H1 (cell line): Measurements from ENCODE around the gene IRX4.

ENCODE experiments used
- BRCA1 ChIP-seq: IDR thresholded peaks from 2 replicates; pipeline ENCODE4 v1.6.1; 2012; ENCODE audit warnings: low read depth, low read length, improper control_type of control experiment
- CBX5 ChIP-seq: fragments of 300-800, 300-1000 bp; sonication (generic); IDR thresholded peaks from 2 replicates; pipeline ENCODE4 v1.7.1; 2016; ENCODE audit warnings: antibody characterized with exemption, low read length, low read depth
- GABPA ChIP-seq: IDR thresholded peaks from 2 replicates; pipeline ENCODE4 v1.6.1; 2011; ENCODE audit warnings: mild to moderate bottlenecking, low read length, moderate library complexity, borderline replicate concordance; ENCODE audit not compliant: insufficient read depth
- NRF1 ChIP-seq: IDR thresholded peaks from 2 replicates; pipeline ENCODE4 v1.6.1; 2011; ENCODE audit warnings: mild to moderate bottlenecking, low read depth, low read length, improper control_type of control experiment
- RFX5 ChIP-seq: IDR thresholded peaks from 2 replicates; pipeline ENCODE4 v1.6.1; 2011; ENCODE audit warnings: low read depth, low read length, improper control_type of control experiment, borderline replicate concordance
- SIN3A ChIP-seq, 2 experiments: IDR thresholded peaks in 1 of 2; conservative IDR thresholded peaks in 1 of 2; 2 replicates each; pipeline ENCODE4 v1.6.1; 2011 to 2012; ENCODE audit warnings: low read length in 2 of 2, improper control_type of control experiment in 1 of 2, low read depth in 1 of 2, mild to moderate bottlenecking in 1 of 2
- ZNF274 ChIP-seq: IDR thresholded peaks from 2 replicates; pipeline ENCODE4 v1.7.0; 2012; ENCODE audit warnings: low read length, borderline replicate concordance; ENCODE audit errors: extremely low read depth
- TF ChIP-seq, protein P1 (sequence below), 3 experiments: IDR thresholded peaks; 1 replicate in 2 of 3; 2 replicates in 1 of 3; pipeline versions ENCODE4 v1.5.1 to v1.6.1; 2011; ENCODE audit warnings: low read length in 3 of 3, mild to moderate bottlenecking in 3 of 3, inconsistent platforms in 2 of 3, low read depth in 1 of 3, moderate library complexity in 1 of 3; ENCODE audit not compliant: insufficient read depth in 1 of 3; ENCODE audit errors: control extremely low read depth in 1 of 3
- TF ChIP-seq, protein P2 (sequence below): IDR thresholded peaks from 2 replicates; pipeline ENCODE4 v1.6.1; 2012; ENCODE audit warnings: low read length, inconsistent platforms

DNA sequence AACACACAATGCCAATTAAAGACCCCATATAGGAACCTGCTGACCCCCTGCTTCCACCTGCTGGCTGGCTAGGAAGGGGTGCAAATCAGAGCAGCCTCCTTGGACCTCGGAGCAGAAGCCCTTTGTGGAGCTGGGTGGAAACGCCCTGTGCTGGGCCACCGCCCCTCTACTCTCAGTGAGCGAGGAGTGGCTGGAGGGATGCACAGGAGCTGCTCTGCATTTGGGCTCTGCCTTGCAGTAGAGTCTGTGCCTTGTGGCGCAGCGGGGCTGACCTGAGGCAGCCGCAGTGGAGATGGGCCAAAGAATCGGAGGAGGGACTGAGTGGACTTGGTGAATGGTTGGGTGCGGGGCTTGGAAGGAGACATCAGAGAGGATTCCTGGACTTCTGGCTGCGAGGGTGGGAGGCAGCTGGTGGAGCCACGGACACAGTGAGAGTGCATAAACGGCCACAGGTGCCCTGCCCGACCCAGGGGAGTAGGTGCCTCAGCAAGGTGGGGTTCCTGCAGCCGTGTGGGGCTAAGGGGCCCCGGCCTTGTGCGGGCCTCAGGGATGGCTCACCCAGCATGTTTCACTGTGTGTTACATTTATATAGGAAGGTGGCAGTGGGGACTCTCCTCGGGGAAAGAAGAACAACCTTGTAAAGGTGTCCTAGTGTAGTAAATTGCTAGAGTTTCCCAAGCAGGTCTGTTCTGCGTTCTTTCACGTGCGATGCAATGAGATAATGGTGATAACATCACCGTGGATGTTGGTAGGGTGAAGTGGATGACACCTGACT lies 14.1 kb upstream of the IRX4 start:
- TF ChIP-seq ZNF274 (no peak), BRCA1 (no peak), SIN3A (conservative IDR thresholded peaks at IDR 0.05 in 1 of 2, IDR thresholded peaks at IDR 0.05 in 1 of 2; ENCODE audit: low read depth in 1 of 2, low read length in 2 of 2) (no peak), NRF1 (no peak), GABPA (no peak), RFX5 (no peak), CBX5 (no peak)
- TF ChIP-seq, protein P1, sequence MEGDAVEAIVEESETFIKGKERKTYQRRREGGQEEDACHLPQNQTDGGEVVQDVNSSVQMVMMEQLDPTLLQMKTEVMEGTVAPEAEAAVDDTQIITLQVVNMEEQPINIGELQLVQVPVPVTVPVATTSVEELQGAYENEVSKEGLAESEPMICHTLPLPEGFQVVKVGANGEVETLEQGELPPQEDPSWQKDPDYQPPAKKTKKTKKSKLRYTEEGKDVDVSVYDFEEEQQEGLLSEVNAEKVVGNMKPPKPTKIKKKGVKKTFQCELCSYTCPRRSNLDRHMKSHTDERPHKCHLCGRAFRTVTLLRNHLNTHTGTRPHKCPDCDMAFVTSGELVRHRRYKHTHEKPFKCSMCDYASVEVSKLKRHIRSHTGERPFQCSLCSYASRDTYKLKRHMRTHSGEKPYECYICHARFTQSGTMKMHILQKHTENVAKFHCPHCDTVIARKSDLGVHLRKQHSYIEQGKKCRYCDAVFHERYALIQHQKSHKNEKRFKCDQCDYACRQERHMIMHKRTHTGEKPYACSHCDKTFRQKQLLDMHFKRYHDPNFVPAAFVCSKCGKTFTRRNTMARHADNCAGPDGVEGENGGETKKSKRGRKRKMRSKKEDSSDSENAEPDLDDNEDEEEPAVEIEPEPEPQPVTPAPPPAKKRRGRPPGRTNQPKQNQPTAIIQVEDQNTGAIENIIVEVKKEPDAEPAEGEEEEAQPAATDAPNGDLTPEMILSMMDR (IDR thresholded peaks at IDR 0.05; ENCODE audit: control extremely low read depth in 1 of 3, insufficient read depth in 1 of 3, low read depth in 1 of 3, low read length in 3 of 3): no peak
- TF ChIP-seq, protein P2, sequence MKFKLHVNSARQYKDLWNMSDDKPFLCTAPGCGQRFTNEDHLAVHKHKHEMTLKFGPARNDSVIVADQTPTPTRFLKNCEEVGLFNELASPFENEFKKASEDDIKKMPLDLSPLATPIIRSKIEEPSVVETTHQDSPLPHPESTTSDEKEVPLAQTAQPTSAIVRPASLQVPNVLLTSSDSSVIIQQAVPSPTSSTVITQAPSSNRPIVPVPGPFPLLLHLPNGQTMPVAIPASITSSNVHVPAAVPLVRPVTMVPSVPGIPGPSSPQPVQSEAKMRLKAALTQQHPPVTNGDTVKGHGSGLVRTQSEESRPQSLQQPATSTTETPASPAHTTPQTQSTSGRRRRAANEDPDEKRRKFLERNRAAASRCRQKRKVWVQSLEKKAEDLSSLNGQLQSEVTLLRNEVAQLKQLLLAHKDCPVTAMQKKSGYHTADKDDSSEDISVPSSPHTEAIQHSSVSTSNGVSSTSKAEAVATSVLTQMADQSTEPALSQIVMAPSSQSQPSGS: no peak
